ENCODE results near the gene ITGB3BP. TPM values are rescaled to one million over a fixed set of nuclear protein-coding genes. Genes with fewer than 3 reads are reported as not detected.

The ITGB3BP gene
- total and polyA plus RNA-seq, 2 of the 4 experiments (the other 2 are of a cell fraction) = 8.1 to 11.9 TPM

GRCh38 chr1:63405021-63405420 lies 118.0 kb downstream of the ITGB3BP start:
- POLR2A ChIA-PET (ENCODE audit: unreplicated experiment) = no interaction called here
- Histone ChIP-seq H4K8ac (ENCODE audit: low read depth in 2 of 2, low read length in 2 of 2) (peak overlapping the region in 1 of 2 experiments; percentile 21; a peak in 1 of 4 replicates), H2BK5ac (ENCODE audit: low read depth, low read length, poor library complexity, severe bottlenecking) (no peak overlapping the region), H4K20me1 (ENCODE audit: insufficient read depth, low read length) (no peaks in the 10 kb centered on the region), H2BK120ac (ENCODE audit: low read depth, low read length) (no peak overlapping the region), H2BK20ac (ENCODE audit: low read depth, low read length) (no peak overlapping the region), H2AK9ac (replicated peaks; ENCODE audit: low read depth, low read length, poor library complexity) (no peak overlapping the region), H4K5ac (ENCODE audit: low read depth, low read length) (no peak overlapping the region), H4K91ac (ENCODE audit: insufficient read depth, low read depth, low read length) (no peak overlapping the region), H3K23ac (ENCODE audit: low read depth, low read length) (no peak overlapping the region), H3K27ac (ENCODE audit: insufficient read depth, low read length) (no peak overlapping the region), H3K79me1 (ENCODE audit: low read depth in 1 of 2, low read length in 2 of 2) (no peaks in the 10 kb centered on the region), H2AK5ac (ENCODE audit: low read depth, low read length) (peak overlapping the region; percentile 43; the same call in 1 of the 2 replicates), H2BK15ac (ENCODE audit: low read depth, low read length) (no peak overlapping the region; the same call in 2 of the 3 replicates), H3K9ac (ENCODE audit: low read depth, low read length) (no peak overlapping the region), H3K9me3 (ENCODE audit: control insufficient read depth, insufficient read depth, low read length) (no peaks in the 10 kb centered on the region), H2AFZ (replicated peaks; ENCODE audit: low read length, poor library complexity) (no peak overlapping the region), H3K4ac (ENCODE audit: low read depth, low read length) (no peak overlapping the region), H3K4me1 (ENCODE audit: control insufficient read depth, insufficient read depth, low read length) (peaks cover 4% of the 10 kb centered on the region; the same call in 1 of the 2 replicates), H3K4me2 (ENCODE audit: low read depth, low read length) (no peak overlapping the region), H3K4me3 (ENCODE audit: insufficient read depth, low read depth, low read length) (no peak overlapping the region), H3K27me3 (ENCODE audit: control insufficient read depth, insufficient read depth, low read length) (no peaks in the 10 kb centered on the region), H3K9me1 (ENCODE audit: insufficient read depth, low read length) (no peaks in the 10 kb centered on the region), H3K56ac (ENCODE audit: extremely low read depth, insufficient read depth, low read length) (no peak overlapping the region), H3K18ac (ENCODE audit: low read depth, low read length) (peak overlapping the region; percentile 37; the same call in 1 of the 2 replicates), H3K36me3 (ENCODE audit: control insufficient read depth, insufficient read depth, low read length) (0 out of 2 replicates have a peak, but pooled peaks cover 2% of the 10 kb centered on the region), H3K14ac (replicated peaks; ENCODE audit: low read depth, low read length) (no peak overlapping the region)
- CTCF ChIA-PET = no interaction called here
- in situ Hi-C loops (cut with MboI; ENCODE audit: low sequenced_read_pairs) = no loop called here
- BruUV-seq (replicated peaks) = no TSS peak
- DNase-seq (no peak), ATAC-seq (ENCODE audit: low read depth) (no peak)
- TF ChIP-seq USF2 (IDR thresholded peaks at IDR 0.05; ENCODE audit: low read depth, low read length) = no peak
- TF ChIP-seq SMC3 (IDR thresholded peaks at IDR 0.05; ENCODE audit: low read depth, low read length) = no peak
- TF ChIP-seq ELK1 (IDR thresholded peaks at IDR 0.05; ENCODE audit: borderline replicate concordance, low read depth, low read length) = no peak
- no peak for TF ChIP-seq FOS (IDR thresholded peaks at IDR 0.05; ENCODE audit: low read depth, low read length)
- TF ChIP-seq RCOR1 (IDR thresholded peaks at IDR 0.05; ENCODE audit: insufficient replicate concordance, low read length) = no peak
- TF ChIP-seq MXI1 (IDR thresholded peaks at IDR 0.05; ENCODE audit: borderline replicate concordance, low read depth, low read length) = no peak
- TF ChIP-seq CTCF (conservative IDR thresholded peaks at IDR 0.05; ENCODE audit: low read depth, low read length) = no peak
- TF ChIP-seq MAZ (IDR thresholded peaks at IDR 0.05; ENCODE audit: borderline replicate concordance, low read depth, low read length) = no peak
- TF ChIP-seq CHD1 (IDR thresholded peaks at IDR 0.05; ENCODE audit: low read depth, low read length) = no peak
- no peak for TF ChIP-seq CEBPB (IDR thresholded peaks at IDR 0.05; ENCODE audit: low read depth, low read length)
- TF ChIP-seq MAFK (IDR thresholded peaks at IDR 0.05; ENCODE audit: low read depth, low read length) = no peak
- no peak for TF ChIP-seq BHLHE40 (IDR thresholded peaks at IDR 0.05; ENCODE audit: low read depth, low read length)
- TF ChIP-seq RAD21 (IDR thresholded peaks at IDR 0.05; ENCODE audit: low read length) = no peak
- TF ChIP-seq POLR2A (IDR thresholded peaks at IDR 0.05; ENCODE audit: low read depth, low read length) = no peak
- TF ChIP-seq NFE2L2 (IDR thresholded peaks at IDR 0.05; ENCODE audit: low read depth, low read length) = no peak
- no peak for TF ChIP-seq RFX5 (IDR thresholded peaks at IDR 0.05; ENCODE audit: low read depth, low read length)
- dilution Hi-C loops (cut with HindIII; ENCODE audit: low sequenced_read_pairs, unreplicated experiment) = no loop called here
- intact Hi-C loops (cut with micrococcal nuclease) = loop anchor here (5.0 kb wide), 1 partner anchor 38 kb away; the partner anchor contains the start of gene ALG6
